Bronchial epithelial cell (primary cell): ENCODE data around the gene ZNF397. TPM values are rescaled to one million over a fixed set of nuclear protein-coding genes. Genes with fewer than 3 reads are reported as not detected.
A peak's percentile ranks its signal among the peaks of the same experiment; 100 is the strongest.

Experiments used
- DNase-seq: peaks from one replicate; pipeline ENCODE4 v3.0.0-alpha.2; 2010; ENCODE audit warnings: low read depth
- FAIRE-seq: peaks from 2 replicates; lab custom pipeline; 2011; peaks lifted over from hg19 to GRCh38; lab: Jason Lieb, UNC
- H3K27me3 ChIP-seq: 2 replicates; pipeline ENCODE4 v1.5.1; 2011; ENCODE audit warnings: low read length; ENCODE audit not compliant: control insufficient read depth, insufficient read depth
- H3K36me3 ChIP-seq: 2 replicates; pipeline ENCODE4 v1.5.1; 2011; ENCODE audit warnings: low read length; ENCODE audit not compliant: control insufficient read depth, insufficient read depth
- H3K4me3 ChIP-seq: 2 replicates; pipeline ENCODE4 v1.5.1; 2011; ENCODE audit warnings: mild to moderate bottlenecking, low read depth, low read length, control low read depth
- total RNA-seq: library from RNA; depleted of rRNA; stranded (reverse); fragments of >200 nt; gene quantifications from 2 replicates; pipeline ENCODE4 v1.2.1, GENCODE V29; 2014
- TF ChIP-seq, protein P1 (sequence below): IDR thresholded peaks from 2 replicates; pipeline ENCODE4 v1.5.1; 2011; ENCODE audit warnings: mild to moderate bottlenecking, moderate library complexity, low read length, control low read depth, inconsistent platforms; ENCODE audit not compliant: insufficient read depth, severe bottlenecking

The ZNF397 gene
- total RNA-seq, 1 donor from 2014 or later = 15.0 TPM

DNA sequence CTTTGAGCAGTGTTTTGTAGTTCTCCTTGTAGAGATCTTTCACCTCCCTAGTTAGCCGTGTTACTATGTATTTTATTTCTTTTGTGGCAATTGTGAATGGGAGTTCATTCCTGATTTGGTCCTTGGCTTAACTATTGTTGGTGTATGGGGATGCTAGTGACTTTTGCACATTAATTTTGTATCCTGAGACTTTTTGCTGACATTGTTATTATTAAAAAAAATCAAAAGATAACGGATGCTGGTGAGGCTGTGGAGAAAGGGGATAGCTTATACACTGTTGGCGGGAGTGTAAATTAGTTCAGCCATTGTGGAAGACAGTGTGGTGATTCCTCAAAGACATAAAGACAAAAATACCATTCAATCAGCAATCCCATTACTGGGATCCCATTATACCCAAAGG is 17.0 kb upstream of the ZNF397 start:
- TF ChIP-seq, protein P1, sequence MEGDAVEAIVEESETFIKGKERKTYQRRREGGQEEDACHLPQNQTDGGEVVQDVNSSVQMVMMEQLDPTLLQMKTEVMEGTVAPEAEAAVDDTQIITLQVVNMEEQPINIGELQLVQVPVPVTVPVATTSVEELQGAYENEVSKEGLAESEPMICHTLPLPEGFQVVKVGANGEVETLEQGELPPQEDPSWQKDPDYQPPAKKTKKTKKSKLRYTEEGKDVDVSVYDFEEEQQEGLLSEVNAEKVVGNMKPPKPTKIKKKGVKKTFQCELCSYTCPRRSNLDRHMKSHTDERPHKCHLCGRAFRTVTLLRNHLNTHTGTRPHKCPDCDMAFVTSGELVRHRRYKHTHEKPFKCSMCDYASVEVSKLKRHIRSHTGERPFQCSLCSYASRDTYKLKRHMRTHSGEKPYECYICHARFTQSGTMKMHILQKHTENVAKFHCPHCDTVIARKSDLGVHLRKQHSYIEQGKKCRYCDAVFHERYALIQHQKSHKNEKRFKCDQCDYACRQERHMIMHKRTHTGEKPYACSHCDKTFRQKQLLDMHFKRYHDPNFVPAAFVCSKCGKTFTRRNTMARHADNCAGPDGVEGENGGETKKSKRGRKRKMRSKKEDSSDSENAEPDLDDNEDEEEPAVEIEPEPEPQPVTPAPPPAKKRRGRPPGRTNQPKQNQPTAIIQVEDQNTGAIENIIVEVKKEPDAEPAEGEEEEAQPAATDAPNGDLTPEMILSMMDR = no peak
- no peak for DNase-seq
- no peak overlapping the region for H3K4me3 ChIP-seq
- FAIRE-seq = no peak
- no peaks in the 10 kb centered on the region for H3K36me3 ChIP-seq
- H3K27me3 ChIP-seq = no peaks in the 10 kb centered on the region

DNA sequence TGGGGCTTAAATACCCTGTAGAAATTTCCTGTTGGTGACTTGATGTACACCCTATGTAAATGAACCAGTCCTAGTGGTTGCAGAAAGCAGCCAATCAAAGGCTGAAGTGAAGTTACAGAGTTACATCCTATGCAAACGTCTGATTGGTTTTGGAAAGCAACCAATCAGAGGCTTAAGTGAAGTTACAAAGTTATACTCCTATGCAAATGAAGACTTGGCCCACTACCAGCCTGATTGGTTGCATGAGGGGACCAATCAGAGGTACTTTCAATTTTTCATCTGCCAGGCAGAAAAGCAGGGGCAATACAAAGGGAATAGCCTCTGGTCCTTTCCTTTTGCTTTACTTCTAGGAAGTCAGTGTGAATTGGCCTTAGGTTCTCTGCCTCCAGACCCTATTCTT is 13.6 kb upstream of the ZNF397 start:
- H3K27me3 ChIP-seq = no peaks in the 10 kb centered on the region
- H3K4me3 ChIP-seq = no peak overlapping the region
- TF ChIP-seq, protein P1 = no peak
- no peak for DNase-seq
- FAIRE-seq = no peak
- no peaks in the 10 kb centered on the region for H3K36me3 ChIP-seq

DNA sequence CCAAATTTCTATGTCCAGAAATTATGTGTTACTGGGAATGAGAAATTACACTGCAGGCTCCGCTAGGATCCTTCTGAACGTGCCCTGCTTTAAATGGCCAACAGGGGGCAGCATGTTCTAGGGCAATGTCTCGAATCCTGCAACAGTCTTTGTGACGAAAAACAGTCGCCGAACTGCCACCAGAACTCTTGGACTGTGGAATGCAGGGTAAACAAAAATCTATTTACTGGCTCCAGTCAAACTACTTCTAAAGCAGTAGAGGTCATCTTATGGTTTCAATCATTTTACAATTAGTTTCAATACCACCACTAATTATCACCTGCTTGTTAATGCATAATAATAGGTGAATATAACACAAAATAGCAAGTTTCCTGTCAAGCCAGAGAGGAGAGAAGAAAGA is 9.8 kb upstream of the ZNF397 start:
- TF ChIP-seq, protein P1 = peak; percentile 76
- no peak for FAIRE-seq
- Histone ChIP-seq H3K4me3 (no peak overlapping the region), H3K36me3 (no peaks in the 10 kb centered on the region), H3K27me3 (no peaks in the 10 kb centered on the region)
- DNase-seq = peak; percentile 58

DNA sequence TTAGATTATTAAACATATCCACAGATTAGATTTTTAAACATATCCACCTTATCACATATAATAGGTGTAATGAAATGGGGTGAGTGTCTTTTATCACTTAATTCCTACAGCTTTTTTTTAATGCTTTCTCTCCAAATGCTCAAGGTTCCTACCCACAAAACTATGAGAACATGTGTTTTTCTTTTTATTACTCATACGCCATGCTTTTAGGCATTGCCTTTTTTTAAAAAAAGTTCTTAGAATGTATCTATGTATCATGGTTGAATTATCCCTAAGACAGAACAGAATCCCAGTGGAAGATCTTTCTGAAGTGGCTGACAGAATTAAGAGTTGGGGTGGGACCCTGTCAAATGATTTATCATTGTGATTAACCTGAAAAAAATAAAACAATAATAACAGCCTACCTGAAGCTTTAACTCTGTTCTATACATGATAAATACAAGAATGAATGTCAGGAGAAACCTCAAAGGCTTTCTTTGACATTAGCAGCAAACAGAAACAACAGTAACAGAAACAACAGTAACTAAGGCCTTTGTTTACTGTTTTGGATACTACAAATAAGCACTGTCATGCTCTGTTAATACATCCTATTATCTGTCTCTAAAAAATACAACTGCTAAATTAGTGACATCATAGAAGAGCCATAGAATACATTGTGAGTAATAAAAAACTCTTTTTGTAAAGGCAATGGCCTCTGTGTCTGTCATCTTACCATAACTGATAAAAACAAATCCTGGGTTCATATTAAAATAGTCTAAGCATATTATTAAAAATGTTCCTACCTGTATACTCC is 4.1 kb upstream of the ZNF397 start:
- Histone ChIP-seq H3K36me3 (no peaks in the 10 kb centered on the region), H3K27me3 (no peaks in the 10 kb centered on the region), H3K4me3 (no peak overlapping the region)
- DNase-seq = no peak
- no peak for FAIRE-seq
- TF ChIP-seq, protein P1 = no peak

DNA sequence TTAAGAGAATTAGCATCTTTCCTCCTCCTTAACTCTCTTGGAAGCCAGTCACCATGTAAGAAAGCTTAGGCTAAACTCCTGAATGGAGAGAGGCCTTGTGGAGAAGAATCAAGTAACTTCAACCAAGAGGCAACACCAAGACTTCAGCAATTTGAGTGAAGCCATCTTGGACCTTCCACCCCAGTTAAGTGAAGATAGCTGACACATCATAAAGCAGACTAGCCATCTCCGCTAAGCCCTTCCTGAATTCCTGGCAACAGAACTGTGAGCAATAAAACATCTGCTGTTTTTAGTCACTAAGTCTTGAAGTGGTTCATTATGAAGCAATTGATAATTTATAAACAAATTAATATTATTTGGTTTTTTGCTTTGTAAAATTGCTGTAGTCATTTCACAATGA is 1.5 kb upstream of the ZNF397 start:
- FAIRE-seq (no peak), DNase-seq (no peak)
- H3K27me3 ChIP-seq = no peaks in the 10 kb centered on the region
- no peak overlapping the region for H3K4me3 ChIP-seq
- H3K36me3 ChIP-seq = peaks cover 4% of the 10 kb centered on the region
- TF ChIP-seq, protein P1 = no peak

DNA sequence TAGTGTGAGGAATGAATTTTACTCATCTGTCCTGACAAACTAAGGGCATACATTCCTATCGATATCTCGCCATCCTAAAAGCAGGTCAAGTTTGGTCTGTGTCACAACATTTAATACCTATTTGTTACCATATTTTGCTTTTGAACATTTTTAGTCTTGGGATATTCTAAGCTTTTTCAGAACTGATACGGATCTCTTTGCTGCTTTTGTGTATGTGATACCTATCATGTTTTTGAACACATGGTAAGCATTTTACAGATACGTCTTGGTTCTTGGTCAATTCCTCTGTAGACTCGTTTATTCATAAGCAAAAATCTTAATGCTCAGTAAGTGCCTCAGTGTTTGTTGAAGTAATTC is 592 bp downstream of the ZNF397 start:
- TF ChIP-seq, protein P1 = no peak
- peak; percentile 24 for DNase-seq
- FAIRE-seq = no peak
- Histone ChIP-seq H3K4me3 (peak overlapping the region; percentile 66), H3K27me3 (no peaks in the 10 kb centered on the region), H3K36me3 (peaks cover 15% of the 10 kb centered on the region)
